ENCODE data around the gene ABCF2.

The ABCF2 gene

DNA sequence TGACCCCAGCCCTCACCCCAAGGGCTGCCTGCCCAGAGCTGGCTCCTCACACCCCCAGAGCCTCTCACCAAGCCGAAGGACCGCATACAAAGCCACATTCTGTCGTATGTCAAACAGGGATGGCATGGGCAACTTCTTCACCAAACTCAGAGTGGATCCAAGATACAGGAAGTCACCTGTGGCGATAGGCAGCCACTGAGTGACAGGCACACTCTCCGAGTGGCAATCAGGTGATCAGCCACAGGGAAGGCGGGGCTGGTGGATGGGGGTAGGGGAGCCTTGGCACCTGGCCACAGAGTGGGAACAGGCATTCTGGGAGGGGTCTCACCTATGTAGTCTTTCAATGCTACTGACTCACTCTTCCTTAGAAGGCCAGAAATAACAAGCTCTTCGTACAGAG, 32.8 kb downstream of the ABCF2 start:
- no peak for DNase-seq (ENCODE audit: low spot score)

DNA sequence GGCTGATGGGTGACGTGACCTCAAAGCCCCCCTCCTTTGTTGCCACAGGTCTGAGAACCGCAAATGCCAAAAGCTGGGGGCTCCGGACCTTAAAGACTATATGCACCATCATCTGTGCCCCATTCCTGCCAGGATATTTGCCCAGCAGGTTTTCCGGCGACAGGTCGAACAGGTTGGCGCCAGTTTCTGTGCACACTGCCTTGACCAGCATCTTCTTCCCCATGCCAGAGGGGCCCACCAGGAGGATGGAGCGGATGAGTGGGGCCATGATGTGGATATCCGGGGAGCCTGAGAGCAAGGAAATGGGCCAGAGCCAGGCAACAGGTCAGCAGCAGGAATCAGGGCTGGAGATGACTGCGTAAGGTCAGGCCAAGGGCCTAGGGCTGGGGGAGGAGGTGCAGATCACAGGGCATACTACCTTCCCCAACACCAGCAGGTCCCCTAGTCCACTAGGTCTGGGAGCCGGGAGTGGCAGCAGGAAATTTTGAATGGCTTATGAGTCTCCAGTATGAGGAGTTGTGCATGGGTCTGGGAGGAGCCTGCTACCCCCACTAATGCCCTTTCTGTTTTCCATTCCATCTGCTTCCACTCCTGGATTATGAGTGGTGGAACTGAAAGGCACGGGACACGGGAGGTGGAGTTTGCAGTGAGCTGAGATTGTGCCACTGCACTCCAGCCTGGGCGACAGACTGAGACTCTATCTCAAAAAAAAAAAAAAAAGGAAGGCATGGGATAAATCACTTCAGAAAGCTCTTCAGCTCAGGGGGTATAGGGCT, 33.6 kb downstream of the ABCF2 start:
- DNase-seq (ENCODE audit: low spot score), result no peak

DNA sequence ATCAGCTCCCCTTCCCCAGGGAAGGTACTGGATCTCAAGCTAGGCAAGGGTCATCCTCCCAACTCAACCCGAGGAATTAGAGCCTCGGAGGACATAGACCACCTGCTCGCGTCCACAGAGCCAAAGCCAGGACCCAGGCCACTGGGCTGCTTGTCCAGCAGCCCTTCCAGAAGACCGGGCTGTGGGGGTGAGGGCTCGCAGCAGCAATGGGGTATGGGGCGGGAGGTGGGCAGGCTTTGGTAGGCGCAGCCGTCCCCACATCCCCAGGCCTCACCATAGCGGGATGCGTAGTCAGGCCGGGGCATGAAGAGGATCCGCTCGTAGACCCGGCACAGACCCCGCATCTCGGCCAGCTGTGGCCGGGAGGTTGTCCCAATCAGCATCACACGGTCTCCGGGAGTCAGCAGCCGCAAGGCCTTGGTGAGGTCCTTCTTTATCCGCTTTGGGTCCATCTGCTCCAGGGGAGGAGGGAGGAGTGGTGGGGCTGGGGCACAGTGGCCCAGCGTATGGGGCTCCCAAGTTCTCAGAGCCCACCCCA, 34.9 kb downstream of the ABCF2 start:
- DNase-seq (ENCODE audit: low spot score), result no peak

DNA sequence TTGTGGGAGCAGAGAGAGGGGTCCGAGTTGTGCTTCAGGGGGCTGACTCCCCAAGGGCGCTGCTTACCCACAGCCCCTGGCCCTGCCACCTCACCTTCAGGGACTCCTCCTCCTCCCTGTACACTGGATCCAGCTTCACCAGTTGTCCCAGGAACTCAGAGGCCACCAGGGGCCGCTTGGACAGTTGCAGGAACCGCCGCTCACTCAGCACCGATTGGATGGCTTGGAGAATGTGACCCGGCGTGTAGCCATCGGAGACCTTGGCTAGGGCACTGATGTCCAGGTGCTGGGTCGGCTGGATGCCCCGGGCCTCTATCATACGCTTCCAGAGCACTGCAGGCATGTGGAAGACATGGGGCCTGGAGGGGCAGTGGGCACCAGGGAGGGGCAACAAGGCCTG, 35.5 kb downstream of the ABCF2 start:
- no peak for DNase-seq (ENCODE audit: low spot score)

DNA sequence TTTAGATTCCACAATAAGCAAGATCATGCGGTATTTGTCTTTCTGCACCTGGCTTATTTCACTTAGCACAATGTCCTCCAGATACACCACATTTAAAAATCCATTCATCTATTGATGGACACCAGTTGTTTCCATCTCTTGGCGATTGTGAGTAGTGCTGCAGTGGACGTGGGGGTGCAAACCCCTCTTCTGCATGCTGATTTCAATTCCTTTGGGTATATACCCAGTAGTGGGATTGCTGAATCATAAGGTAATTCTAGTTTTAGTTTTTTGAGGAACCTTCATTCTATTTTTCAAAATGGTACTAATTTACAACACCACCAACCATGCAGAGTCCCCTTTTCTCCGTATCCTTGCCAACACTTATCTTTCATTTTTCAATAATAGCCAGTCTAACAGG, 38.0 kb downstream of the ABCF2 start:
- no peak for DNase-seq (ENCODE audit: low spot score)

DNA sequence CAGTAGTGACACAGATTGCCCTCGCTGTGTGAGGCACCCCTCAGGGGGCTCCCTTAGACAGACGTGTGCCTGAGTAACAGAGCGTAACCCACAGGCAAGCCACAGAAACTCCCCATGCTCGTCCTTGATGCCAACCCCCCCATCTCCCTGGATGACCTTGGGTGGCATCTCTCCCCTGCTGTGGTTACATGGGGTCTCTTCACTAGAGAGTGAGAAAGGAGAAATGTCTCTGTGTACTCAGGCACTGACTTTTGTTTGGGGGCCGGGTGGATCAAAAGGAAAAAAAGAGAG, 38.8 kb downstream of the ABCF2 start:
- no peak for DNase-seq (ENCODE audit: low spot score)

DNA sequence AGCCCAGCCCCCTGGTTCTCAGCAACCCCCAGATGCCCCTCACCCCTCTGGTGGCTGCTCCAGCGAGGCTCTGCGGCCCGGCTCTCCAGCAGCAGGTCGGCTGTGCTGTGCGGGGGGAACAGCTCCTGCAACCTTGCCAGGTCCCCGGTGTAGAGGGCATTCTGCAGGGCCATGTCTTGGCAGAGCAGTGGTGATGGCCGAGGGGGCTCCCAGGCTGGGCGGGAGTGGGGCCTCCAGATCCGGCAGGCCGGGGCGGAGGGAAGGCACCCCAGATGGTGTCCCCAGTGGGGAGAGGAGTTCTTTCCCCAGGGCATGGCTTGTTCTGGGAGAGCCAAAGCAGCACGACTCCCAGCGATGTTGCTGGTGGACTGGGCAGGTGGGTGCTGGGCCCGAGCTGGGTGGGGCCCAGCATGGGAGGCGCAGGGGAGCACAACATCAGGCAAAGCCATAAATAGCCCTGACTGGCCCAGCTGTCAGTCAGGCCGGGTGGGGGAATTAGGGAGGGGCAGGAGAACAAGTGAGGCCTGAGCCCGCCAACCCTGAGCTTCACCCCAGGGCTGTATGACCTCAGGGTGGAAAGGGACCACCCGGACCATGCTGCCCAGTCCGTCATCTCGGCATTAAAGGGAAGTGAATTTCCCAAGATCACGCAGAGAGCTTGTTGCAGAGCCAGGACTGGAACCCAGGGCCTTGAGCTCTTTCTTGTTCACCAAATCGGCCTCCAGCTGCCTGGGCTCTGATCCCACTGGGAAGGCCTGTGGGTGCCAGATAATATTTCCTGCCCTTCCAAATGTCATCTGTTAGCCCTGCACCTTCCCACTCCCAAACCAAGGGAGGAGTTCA, 39.4 kb downstream of the ABCF2 start:
- DNase-seq (ENCODE audit: low spot score), result no peak

DNA sequence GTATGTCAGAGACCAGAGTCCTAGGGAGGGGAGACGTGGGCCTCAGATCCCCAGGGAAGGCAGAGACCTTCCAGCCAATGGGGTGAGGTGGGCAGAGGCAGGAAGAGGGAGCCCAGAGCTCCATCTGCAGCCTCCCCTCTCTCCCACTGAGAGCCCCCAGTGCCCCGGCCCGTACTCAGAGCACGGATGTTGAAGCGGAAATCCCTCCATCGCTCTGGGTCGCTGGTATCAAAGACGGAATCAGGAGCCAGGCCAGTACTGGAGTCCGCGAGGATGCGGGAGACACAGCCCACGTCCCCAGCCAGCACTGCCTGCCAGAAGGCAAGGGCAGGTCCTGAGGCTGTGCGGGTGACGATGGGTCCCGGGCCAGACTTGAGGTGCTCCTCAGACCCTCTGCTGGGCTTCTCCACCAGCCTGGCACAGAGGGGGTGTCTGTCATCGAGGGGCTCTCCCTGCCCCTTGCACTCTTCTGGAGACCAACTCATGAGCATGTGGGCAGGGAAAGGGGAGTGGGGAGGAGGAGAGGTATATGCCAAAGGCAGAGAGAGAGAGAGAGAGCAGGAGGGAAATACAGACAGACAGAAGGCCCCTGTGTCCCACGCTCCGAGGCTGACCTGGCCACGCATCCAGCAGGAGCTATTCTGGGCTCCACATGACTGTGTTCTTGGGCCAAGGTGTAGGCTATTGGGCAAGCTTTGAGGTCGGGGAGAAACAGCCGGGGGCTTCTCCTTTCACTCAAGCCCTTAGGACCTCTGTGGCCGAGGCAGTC, 40.2 kb downstream of the ABCF2 start, which contains the start of gene ASB10:
TSS of gene ASB10 (minus strand) at position 611 of the 769 bp plus-strand sequence. CDS start at position 491, 120 bp downstream.
- no peak for DNase-seq (ENCODE audit: low spot score)

DNA sequence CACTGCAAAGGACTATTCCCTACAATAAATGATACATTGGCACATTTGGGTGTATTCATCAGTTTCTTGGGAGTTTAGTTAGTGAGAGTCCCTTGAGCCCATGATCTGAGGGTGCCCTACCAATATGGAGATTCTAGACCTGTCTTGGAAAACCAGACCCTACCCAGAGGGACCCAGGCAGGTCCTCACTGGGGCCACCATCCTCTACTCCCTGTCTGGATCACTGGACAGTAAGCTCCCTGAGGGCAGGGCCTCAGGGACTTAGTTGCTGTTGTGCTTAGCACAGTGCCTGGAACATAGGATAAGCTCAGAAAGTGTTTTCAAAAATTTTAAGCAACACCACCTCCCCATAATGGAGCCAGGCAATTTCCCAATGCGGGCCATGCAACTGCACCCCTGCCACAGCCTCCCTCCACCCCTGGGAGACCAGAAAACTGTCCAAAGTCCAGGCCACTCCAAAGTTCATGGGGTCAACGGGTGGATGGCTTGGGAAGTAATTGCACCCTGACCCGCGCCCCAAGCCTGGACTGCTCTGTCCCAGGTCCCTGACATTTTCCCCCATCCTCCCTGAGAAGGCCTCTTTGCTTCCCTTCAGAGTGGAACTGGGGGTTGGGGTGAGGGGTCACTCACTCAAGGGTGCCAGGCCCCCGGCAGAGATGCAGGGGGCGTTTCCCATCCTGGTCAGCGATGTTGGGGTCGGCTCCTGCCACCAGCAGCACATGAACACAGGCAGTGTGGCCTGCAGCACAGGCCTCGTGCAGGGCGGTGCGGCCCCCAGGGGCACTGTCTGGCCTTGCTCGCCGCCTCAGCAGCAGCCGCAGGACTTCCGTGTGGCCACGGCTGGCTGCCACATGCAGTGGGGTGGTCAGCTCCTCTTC, 41.0 kb downstream of the ABCF2 start:
- no peak for DNase-seq (ENCODE audit: low spot score)

DNA sequence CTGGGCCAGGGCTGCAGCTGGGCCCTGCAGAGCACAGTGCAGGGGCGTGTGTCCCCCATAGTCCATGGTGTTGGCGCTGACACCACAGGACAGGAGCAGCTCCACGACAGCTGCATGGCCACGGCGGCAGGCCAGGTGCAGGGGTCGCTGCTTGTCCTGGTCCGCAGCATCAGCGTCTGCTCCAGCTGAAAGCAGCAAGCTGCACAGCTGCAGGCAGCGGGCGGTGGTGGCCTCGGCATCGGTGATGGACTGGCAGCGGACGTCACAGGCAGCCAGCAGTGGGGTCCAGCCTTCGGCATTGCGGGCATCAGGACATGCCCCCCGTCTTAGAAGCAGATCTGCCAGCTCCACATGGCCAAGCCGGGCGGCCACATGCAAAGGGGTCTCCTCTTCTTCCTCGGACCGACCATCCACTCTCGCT, 46.0 kb downstream of the ABCF2 start:
- DNase-seq (ENCODE audit: low spot score), result no peak

DNA sequence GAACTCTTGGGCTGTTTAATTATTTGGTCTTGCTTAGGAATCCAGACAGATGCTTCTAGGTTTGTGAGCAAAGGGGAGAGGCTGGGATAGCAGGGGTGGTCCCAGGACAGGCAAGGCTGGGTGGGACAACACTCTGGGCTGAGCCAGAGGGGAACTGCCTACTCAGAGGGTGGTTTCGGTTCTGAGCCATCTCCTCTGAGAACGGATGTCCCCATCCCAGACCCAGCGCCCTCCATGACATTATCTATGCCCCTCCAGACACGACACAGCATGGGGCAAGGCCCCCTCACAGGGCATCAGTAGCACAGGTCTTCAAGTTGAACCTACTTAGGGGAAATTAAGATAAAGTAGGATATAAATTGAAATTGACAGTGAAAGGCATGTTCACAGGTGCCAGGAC, 47.1 kb downstream of the ABCF2 start:
- DNase-seq (ENCODE audit: low spot score), result no peak

DNA sequence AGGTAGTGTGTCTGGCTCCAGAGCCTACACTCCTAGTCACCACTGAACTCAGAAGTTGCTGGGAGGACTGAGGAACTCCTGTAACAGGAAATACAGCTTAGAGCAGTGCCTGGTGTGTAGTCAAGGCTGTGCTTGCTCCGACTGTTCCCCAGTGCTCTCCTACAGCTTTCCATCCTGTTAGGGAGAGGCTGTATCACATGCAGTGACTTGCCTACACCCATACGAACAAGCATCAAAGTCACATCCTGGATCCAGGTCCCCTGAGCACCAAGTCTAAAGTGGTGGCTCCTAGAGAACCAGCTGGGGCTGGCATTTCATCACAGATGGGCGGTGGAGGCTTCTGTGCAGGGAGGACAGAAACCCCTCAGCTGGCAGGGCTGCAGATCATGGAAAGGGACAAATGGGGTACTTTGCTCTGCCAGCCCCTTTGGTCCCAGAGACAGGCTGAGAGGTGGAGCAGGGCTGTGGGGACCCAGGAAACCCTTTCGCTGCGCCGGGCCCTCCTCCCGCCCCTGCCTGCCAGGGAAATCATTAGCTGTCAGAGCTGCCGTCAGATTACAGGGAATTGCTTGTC, 47.6 kb downstream of the ABCF2 start:
- no peak for DNase-seq (ENCODE audit: low spot score)

DNA sequence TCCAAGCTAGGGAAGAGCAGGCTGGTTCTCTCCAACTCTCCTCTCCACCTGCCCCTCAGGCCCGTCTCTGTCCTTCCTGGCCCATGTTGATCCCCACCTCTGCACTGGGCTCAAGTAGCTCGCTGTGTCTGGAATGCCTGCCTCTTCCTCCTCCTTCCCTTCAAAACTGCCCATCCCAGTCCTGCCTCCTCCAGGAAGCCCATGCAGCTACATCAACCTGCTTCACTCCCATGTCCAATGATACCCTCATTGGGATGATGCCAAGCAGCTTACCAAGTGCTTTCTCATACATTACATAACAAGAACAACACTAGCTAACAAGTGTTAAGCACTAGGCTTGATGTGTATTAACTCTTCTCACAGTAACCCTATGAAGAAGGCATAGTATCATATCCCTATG, 48.2 kb downstream of the ABCF2 start:
- DNase-seq (ENCODE audit: low spot score), result no peak

DNA sequence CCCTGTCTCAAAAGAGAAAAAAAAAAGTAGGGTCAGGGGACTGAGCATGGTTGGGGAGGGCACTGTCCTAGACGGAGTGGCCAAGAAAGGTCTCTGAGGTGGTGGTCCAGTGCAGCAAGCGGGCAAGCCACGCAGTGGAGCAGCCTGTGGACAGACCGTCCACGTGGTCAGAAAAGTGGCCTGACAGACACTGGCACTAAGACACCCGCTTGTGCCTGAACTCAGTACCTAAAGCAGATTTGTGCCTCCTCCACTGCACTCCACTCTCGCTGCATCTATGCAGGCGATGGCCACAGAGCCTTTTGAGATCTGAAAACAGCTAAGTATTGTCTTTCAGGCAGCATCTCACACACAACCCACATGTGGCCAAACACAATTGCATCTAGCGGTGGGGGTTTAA, 48.8 kb downstream of the ABCF2 start:
- no peak for DNase-seq (ENCODE audit: low spot score)

DNA sequence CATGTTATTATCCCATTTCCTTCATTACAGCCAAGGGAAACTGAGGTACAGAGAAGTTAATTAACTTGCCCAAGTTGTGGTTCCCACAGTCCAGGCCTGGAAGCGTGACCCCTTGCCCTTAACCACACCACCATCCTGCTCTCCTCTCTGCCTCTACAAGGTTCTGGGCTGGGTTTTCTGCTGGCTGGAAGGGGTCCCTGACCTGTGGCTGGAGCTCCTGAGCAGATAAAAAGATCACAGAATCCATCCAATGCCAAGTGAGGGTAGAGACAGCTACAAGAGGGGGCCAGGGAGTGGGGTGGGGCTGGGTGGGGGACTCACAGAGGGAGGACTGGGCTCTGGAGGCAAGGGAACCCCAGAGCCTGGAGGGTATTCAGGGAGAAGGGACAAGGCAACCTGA, 49.7 kb downstream of the ABCF2 start:
- no peak for DNase-seq (ENCODE audit: low spot score)

DNA sequence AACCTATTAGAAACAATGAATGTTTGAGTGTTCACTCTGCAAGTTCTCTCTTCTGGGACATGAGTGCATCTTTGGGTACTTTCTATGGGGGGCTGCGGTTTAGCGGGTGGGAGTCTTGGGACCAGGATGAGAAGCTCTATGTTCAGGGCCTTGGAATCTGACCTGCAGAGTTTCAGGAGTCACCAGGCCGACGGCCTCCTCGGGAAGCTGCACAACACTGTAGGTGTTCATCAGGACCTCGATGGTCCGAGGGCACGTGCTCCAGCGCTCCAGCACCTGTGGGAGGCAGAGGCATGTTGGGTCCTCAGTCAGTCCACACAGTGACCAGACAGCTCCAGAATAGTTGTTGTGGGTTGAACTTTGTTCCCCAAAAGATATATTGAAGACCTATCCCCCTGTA, 50.6 kb downstream of the ABCF2 start:
- DNase-seq (ENCODE audit: low spot score), result no peak

DNA sequence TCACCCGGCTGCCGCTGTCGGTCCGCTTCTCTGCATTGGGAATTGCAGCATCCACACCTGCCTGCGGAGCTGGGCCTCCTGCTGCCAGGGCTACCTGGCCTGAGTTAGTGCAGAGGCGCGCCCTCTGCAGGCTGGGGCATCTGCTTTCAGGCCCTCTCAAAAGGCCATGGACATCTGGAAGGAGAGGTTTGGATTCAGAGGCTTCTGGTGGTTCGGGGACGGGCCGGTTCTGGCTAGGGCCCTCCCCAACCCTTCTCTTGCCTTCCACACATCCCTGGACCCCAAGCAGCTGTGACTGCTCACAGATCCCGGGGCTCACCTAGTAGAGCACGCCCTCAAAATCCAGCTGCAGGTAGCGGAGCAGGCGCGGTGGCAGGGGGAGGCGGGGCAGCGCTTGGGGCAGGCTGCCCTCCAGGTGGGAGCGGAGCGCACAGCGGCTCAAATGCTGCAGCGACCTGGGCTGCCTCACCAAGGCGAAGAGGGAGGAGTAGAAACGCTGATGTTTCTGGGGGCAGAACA, 51.2 kb downstream of the ABCF2 start:
- DNase-seq (ENCODE audit: low spot score), result no peak

DNA sequence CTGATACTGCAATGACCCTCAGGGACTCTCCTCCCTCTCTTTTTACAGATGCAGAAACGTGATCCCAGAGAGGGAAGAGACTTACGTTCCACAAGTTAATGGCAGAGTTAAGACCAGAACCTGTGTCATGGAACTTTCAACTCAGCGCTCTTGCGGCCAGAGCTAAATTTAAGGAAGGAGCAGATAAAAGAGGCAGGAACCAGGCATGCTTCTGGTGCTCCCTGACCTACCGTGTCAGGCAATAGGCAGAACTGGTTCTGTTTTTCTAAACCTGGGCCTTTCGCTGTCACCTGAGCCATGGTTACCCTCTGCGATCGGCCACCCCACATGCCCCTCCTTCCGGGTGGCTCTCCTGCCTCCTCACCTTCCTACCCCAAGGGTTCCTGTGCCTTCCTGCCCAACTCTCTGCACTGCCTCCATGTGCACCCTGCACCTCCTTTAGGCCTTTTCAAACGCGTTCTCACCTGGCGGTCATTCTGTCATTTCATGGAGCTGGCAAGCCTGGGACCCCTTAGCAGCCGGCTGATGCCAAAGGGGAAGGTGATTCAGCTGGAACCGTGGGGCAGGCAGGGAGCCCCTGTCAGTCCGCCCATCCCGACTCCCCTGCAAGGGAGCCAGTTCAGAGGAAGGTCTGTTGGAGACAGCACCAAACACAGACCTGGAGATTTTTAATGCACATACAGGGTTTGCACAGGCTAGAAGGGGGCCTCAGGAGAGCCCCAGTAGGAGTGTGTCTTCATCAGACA, 51.8 kb downstream of the ABCF2 start:
- no peak for DNase-seq (ENCODE audit: low spot score)

DNA sequence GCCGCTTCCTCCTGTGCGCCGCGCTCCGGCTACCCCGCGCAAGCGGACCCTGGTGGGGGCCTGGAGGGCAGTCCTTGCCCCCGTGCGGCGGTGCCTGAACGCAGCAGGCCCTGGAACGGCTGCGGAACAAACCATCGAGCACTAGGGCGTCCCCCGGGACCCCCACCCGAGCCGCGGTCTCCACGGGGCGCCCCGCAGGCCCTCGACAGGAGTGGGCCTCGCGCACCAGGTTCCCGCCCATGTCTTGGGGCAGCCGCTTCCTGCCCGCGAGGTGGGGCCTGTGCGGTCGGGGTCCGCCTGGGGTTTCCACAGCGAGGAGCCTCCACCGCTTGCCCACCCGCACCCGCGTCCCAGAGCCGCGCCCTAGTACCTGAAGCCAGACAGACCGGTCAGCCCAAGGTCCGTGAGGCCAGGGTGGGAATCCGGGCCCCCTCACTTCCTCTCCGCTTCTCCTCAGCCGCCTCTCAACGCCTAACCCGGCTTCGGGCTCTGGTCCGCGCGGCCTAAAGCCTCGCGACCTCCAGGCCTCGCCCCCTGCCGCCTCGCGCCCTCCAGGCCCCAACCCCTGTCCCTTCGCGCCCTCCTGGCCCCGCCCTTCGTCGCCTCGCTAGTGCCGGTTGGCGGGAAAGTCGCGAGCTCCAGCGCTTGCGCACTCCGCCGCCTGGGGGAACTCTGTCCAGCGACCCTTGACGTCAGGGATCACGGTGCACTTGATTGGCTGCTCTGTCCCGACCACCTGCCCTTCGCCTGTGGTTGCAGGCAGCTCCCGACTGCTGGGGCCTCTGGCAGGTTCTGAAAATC, 52.6 kb downstream of the ABCF2 start:
- DNase-seq (ENCODE audit: low spot score), result no peak

All from AG08395 (cell line).